ENCODE measurements around the gene AMOT.

AMOT gene

GRCh38 chrX:112736310-112736709 lies 104.3 kb downstream of the AMOT start:
- DNase-seq: no peak

DNA sequence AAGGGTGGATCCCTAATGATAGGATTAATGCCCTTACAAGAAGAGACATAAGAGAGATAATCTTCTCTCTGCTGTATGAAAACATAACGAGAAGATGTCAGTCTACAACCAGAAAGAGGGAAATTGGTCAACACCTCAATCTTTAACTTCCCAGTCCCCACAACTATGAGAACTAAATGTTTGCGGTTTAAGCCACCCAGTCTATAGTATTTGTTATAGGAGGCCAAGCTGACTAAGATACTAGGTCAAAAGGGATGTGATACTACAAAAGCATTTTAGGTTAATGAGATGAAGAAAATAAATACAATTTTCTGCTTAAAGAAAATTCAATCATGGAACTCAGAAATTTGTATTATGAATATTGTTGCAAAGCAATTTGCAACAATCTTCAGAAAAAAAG lies 105.5 kb downstream of the AMOT start:
- no peak for DNase-seq

GRCh38 chrX:112734290-112734689 lies 106.3 kb downstream of the AMOT start:
- DNase-seq: no peak

- peak; percentile 3 for DNase-seq
Observed at GRCh38 chrX:112731793-112732192, 108.8 kb downstream of the AMOT start.
